NCI-H748 (cell line): ENCODE results near the gene SMC1B.
"Not testable (repeated sequence)": the region's sequence is repeated elsewhere in the genome, so short reads cannot be mapped to it uniquely, and the experiment has no call there.

ENCODE experiments used
- DNase-seq: peaks from one replicate; lab custom pipeline; 2025; ENCODE audit not compliant: unreplicated experiment; lab: John Stamatoyannopoulos, UW

SMC1B gene

DNA sequence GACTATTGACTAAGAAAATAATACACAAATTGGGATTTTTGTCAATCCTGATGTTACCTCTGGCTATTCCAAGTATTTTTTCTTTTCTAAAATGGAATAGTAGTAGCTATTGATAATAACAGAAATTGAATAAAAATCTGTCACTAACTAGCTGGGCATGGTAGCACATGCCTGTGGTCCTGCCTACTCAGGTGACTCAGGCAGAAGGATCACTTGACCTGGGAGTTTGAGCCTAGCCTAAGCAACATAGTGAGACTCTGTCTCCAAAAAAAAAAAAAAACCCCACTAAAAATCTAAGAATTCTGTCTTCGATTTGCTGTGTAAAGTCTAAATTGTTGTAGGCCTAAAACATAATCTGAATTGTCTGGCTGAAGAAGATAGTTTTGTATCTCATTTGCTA, 61.4 kb downstream of the SMC1B start:
- no peak for DNase-seq

DNA sequence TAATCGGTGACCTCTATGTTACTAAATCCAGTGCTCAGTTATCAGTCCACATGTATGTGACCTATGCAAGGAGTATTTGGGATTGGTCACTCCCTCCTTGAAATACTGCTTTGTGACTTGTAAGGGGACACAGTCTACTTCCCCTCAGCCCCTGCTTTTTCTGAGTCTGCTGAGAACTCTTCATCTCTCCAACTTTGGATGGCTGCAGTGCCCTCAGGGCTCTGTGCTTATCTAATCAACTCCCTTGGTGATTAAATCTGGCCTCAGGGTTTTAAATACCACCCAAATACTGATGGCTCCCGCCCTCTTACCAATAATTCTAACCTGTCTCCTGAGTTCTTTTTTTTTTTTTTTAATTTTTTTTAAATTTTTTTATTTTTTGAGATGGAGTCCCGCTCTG, 63.5 kb downstream of the SMC1B start:
- no peak for DNase-seq

DNA sequence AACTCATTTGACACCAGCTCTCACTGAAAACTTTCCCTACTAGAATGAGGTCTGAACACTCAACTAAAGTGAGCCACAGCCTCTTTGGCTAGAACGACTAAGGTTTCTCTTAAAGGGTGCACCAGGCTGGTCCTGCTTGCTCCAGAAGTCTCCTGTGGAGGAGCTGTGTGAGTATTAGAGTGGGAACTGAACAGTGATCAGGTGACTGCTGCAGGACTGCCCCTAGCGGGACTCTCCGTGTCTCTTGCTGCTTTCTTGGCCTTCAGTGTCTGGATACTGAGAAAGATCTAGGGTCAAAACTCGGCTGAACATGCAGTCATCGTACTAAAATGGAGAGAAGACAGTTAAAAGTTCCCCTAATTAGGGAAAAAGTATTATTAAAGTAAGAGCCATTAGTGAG, 69.1 kb downstream of the SMC1B start:
- DNase-seq = no peak

DNA sequence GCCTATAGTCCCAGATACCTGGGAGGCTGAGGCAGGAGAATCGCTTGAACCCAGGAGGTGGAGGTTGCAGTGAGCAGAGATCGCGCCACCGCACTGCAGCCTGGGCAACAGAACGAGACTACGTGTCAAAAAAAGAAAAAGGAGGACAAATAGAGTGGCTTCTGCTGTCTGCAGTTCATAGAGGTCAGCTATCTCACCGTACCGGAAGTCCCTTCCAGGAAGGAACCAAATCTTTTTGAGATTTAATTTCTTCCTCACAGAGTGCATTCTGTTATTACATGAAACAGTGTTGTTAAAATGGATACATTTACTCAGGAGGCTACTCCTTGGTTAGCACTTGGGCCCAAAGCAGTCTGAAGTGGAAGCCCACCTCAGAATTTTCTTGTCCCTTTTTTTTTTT, 70.3 kb downstream of the SMC1B start:
- no peak for DNase-seq

DNA sequence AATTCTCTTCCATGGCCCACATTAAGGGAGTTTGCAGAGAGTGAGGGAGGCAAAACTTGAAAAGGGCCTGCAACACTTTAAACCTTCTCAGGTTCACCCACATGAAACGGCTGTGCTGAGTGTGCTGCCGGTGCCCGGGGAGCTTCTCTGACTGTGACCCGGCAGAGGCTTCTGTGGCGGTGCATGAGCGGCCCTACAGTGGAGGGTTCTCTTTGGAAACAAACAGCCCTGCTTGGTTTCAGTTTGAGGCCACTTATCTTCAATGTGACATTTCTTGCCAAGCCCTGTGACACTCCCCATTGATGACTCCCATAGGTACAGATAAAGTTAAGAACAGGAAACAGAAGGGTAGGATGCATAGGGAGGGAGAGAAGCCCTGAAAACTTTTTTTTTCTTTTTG, 71.9 kb downstream of the SMC1B start:
- no peak for DNase-seq

DNA sequence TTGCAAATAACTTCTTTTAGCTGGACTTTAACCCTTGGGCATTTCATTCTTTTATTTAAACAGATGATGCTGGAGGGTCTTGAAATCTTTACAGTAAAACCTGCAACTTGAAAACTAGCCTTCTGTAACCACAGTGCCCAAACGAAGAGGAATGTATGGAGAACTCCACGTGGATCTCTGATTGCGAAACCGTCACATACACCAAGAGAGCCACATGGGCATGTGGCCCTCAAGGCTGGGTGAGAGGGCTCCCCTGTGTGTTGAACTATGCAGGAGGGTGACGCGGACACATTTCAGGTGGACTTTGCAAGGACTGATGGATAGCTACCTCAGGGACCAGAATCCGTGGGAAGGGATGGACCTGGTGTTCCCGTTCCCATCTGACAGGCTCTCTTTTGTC, 73.1 kb downstream of the SMC1B start:
- no peak for DNase-seq

DNA sequence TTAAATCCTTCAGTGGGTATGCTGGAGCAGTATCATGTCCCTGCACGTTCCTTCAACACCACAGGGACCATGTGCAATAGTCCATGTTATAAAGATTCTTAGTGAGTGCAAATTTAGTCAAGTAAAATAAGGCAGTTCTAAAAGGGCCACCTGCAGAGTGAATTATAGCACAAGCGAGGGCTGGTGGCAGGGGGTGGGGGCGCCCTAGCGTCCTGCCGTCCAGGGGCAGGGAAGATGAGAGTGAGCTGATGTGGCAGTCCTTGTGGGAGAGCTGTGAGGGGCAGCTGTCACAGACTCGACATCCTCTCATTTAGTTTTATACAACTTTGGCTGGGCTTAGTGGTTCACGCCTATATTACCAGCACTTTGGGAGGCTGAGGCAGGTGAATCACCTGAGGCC, 74.6 kb downstream of the SMC1B start:
- no peak for DNase-seq

DNA sequence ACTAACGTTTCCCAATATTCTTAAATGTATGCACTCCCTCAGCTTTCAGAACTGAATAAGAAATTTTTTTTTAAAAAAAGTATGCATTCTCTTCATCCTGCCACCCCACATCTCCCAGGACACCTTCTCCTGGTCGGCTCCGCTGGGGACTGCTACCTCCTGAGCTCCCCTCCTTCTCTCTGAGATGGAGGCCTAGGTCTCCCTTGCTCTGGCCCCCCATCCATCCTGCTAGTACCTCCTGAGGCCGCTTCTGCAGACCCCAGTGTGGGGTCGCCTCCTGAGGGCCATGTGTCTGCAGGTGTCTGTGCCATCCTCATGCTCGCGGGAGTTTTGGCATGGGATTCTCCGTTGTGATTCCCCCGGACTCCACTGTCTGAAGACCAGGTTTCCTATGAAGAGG, 75.9 kb downstream of the SMC1B start:
- no peak for DNase-seq

DNA sequence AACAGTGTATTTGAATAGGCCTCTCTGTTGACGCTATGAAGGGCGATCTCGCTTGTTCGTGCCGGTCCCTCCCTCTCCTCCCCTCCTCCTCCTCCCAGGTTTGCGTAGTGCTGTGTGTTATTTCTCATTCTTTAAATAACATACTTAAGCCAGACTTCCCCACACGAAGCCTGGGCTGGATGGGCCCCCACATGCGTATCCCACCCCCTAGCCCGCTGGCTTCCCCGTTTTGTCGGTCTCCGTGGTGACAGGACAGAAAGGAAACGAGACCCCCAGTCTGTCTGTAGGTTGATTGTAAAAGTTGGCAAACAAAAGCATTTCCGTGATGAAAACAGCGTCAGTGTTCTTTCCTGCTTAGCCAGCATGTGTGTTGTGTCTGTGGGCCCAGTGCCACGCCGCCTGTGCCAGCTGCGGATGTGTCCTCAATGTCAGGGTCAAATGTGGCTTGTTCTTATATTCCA, 76.4 kb downstream of the SMC1B start:
- DNase-seq = peak; percentile 84

DNA sequence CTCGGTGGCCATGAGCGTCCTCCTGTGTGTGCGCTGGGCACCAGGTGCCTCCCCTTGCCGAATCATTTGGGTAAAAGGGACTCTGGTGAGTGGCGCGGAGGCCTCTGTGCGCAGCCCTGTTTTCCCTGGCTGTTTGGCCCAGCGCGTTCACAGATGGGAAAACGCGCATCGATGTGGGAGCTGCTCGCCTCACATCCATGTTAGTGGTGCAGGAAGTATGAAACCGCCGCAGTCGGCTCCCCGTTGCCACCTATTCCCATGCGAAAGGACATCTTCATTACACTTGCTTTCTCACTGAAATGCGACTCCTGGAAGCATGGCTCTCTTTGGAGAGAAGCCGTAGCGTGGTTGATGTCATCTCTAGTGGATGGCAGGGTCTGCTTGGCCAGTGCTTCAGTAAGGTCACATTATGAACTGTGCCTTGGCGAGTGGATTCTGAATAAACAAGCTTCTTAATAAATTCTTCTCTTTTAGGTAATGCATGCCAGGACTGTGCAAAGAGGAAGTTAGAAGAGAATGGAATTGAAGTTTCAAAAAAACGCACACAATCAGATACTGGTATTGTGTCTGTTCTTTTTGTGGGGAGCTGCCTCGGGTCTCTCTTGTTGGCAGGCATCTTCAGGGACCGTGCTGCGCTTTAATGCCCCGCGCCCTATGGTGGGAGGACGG, 77.4 kb downstream of the SMC1B start:
- no peak for DNase-seq

DNA sequence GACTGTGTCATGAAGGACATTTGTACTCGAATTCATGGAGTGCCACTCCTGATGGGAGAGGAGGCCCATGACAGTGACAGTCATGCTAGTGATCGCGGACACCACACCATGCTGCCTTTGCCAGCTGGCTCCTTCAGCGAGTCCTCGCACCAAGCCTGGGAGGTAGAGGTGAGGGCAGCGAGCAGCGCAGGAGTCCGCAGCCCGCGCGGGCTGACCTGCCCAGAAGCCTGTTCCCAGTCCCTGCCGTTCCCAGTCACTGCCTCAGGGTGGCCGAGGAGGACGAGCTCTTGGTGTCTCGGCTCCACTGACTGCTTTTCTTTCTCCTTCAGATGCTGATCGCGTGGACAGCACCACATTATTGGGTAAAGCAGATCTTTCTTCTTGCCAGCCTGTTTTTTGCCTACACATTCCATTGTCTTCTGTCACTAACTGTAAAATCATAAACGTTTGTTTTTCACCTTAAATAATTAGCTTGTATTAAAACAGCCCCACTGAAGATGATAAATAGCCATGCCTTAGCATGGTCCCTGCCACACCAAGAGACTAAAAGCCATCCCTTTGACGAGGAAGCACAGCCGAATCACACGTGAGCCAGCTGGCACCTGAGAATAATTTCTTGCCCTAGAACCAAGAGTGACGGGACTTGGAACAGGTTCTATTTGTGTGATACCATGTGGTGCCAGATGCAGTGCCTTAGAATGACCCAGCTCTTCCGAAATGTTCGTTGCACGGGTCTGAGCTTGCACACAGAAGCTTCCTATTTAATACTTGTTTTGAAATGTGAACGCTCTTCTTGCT, 78.2 kb downstream of the SMC1B start:
- no peak for DNase-seq

DNA sequence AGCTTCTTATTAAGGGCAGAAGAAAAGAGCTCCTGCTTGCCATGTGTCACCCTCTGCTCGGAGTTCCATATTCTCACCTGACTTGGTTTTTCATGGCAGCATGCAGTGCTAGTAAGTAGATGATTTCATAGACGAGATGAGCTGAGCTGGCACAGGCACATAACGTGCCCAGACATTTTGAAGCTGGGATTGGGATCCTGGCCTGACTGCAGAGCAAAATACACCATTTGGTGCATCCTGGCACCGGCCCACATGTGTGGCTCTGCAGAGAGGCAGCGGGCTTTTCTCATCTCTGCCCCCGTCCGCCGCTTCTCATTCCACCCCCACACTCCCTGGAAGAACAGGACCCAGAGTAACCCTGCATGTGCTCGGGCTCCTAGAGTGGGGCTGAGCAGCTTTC, 78.9 kb downstream of the SMC1B start:
- no peak for DNase-seq

DNA sequence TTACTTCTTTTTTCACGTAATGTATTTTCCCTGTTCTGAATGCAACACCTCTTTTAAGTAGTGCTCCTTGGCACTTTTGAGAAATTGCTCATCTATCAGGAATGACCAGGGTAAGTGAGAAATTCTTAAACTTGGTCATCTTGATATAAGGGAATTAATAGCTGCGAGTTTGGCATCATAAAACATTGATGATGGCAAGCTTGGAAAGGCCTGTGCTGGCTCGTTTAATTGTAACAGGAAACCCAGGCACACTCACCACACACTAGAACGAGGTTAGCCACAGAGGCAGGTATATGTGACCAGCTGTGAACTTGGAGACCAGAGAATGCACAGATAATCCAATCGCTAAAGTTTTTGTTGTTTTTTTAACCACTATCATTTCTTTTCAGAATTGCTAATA, 79.3 kb downstream of the SMC1B start:
- DNase-seq = no peak

DNA sequence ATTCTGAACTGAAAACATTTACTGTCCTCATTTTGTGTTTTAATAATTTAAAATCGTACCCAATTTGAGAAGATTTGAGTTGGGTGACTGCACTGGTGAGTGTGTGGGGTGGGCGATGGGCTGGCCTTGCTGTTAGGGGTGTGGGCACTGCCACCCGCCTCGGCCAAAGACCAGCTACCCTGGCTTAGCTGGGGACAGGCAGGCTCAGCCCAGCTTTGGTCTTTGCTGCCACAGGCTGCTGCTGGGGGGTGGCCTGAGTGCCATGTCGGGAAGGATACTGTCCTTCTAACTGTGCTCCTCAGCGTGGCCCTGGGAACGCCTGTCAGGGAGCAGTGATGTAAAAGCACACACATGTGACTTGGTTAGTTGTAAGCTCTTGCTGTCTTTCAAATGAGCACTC, 81.4 kb downstream of the SMC1B start:
- DNase-seq = no peak

DNA sequence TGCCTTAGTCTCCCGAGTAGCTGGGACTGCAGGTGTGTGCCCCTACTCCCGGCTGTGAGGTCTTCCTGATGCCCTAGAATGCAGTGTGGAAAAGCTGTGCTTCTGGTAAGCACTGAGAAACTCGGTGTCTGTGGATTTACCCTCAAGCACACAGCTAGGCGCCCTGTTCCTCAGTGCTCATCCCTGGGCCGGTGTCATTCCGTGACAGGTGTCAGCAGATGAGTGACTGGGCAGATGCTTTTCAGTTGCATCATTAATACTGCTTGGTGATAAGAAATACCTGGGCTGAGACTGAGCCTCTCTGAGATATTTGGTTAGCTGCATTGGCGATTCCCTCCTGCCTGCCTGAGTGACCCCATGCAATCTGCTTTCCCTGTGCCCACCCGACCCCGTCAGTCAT, 81.9 kb downstream of the SMC1B start:
- no peak for DNase-seq

DNA sequence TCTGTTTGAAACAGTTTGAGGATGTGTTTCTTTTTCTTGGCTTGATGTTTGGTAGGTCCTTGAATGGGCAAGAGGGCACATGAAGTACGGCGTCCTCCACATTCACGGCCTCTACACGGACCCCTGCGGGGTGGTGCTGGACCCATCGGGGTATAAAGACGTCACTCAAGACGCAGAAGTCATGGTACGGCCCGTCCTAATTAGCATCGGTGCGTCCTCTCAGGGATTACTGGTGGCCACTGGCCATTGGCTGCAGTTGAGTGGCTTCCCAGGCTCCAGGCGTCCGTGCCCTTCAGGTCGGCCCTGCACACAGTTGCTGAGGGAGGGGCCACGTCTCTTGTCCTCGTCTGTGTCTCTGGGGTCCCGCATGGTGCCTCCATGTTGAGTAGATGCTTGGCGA, 82.9 kb downstream of the SMC1B start:
- no peak for DNase-seq

DNA sequence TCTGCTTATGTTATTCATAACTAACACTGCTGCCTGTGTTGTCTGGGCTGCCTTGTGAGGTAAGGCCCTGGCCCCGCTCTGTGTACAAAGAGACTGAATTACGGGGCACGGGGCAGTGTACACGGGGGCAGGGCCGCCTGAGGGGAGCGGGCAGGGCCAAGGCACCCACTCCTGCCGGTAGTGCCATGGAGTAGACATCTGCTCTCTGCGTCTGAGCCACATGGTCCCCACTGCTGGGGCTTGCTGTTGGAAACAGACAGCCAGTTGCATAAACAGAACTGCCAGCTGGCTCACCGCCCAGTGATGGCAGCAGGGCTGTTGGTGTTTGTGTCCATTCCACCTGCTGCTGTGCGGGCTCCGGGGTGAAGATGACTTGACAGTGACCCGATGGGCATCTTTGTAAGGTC, 83.9 kb downstream of the SMC1B start:
- no peak for DNase-seq

DNA sequence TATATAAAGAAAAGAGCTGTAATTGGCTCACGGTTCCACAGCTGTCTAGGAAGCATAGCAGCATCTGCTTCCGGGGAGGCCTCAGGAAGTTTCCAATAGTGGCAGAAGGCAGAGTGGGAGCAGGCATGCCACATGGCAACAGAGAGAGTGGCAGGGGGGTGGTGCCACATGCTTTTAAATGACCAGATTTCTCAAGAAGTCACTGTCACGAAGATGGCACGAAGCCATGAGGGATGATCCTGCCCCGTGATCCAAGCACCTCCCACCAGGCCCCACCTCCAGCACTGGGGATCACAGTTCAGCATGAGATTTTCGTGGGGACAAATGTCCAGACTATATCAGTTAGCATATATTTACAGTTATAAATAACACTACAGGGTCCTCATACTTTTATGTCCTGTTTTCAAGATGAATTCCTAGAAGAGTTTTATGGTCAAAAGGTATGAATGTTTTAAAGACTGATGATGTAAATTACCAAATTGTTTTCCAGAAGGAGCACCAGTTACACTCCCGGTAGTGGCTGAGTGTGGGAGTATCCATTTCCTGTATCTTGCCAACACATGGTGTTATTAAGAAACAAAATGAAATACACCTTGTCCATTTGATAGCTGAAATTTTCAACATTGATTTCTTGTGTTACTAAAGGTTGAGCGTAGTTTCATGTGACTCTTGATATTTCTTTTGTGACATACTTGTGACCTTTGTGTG, 84.4 kb downstream of the SMC1B start:
- no peak for DNase-seq

DNA sequence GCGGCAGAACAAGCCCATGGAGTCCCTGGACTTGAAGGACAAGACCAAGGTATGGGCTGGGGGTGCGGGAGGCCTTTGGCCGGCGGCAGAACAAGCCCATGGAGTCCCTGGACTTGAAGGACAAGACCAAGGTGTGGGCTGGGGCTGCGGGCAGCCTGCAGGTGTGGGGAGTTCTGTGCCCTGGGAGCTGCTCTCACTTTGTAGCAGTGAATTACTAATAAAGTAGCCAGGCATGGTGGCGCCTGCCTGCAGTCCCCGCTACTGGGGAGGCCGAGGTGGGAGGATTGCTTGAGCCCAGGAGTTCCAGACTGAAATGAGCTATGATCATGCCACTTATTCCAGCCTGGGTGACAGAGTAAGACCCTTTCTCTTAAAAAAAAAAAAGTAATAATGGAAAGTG, 85.1 kb downstream of the SMC1B start:
- DNase-seq = not testable (repeated sequence)

DNA sequence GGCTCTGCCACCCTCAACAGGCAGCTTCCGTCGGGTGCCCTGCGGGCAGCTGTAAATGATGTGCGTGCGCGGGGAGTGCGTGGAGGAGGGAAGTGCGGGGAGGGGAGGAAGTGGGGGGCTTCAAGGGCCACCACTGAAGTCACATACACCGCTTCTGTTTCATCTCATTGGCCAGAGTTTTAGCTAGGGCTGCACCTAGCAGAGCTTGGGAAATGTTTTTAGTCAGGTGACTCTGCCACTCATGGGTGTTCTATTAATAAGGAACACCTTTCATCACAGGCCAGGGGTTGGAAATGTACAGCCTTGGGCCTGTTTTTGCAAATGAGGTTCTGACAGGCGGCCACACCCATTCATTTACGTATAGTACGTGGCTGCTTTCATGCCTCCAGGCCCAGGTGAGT, 89.1 kb downstream of the SMC1B start:
- DNase-seq = no peak

DNA sequence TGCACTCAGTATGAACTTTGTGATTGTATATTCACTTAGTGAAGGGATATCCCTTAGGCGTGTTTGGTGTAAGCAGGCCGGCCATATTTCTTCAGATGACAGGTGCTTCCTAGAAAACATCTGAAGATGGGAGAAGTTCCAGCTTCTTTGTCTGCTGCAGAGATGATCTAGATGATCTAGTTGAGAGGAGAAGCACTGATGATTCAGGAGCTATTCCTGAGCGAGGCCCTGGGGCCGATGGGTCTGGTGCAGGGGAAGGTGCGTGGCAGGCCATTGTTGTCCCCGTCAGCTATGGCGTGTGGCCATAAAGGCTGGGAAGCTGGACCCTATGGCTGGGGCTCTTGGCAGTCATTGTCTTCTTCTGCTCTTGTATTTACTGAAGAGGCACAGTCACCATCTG, 89.7 kb downstream of the SMC1B start:
- no peak for DNase-seq

DNA sequence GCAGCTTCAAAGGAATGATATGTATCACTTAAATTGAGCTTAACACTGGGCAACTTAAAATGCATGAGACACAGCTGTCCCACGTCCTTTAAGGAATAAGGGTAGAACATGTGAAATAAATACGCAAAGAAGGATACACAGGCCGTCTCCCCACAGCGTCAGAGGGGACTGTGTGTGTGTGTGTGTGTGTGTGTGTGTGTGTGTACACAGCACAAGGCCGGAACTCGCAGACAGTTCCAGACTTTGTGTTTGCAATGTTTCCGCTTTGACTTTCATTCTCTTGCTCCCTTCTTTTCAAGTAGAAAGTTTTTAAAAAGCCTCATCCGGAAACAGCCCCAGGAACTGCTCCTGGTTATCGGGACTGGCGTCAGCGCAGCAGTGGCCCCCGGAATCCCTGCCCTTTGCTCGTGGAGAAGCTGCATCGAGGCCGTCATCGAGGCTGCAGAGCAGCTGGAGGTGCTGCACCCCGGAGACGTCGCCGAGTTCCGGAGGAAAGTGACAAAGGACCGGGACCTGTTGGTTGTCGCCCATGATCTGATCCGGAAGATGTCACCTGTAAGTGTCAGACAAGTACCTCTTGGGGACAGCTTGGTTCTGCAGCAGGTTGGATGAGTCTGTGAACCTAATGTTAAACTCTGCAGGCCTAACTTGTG, 90.4 kb downstream of the SMC1B start:
- no peak for DNase-seq
